GM18868 (cell line): ENCODE results near the gene SMAD6.
A peak's percentile ranks its signal among the peaks of the same experiment; 100 is the strongest.
"Not testable (repeated sequence)": the region's sequence is repeated elsewhere in the genome, so short reads cannot be mapped to it uniquely, and the experiment has no call there.

Source experiments
- ATAC-seq: cut with Tn5 transposase; IDR thresholded peaks from one replicate; pipeline ENCODE4 v1.9.1; 2021; ENCODE audit warnings: mild to moderate bottlenecking, moderate library complexity; ENCODE audit not compliant: unreplicated experiment

Gene SMAD6

DNA sequence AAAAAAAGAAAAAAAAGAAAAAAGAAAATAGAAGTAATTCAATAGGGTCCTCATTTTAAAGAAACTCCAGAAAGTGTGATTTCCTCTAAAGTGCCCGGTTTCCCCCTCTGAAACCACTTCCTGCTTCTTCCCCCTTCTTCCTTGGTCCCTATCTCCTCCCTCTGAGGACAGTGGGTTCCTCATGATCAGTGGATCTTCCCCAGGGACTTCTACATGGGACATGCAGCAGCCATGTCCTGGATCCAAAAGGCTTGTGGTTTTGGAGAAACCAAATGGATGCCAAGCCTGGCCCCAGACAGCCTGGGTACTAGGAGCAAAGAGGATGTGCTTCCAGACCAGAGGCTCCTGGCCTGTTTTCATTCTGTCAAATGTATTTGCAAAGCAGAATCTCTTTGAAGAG, 26.6 kb upstream of the SMAD6 start:
- no peak for ATAC-seq

DNA sequence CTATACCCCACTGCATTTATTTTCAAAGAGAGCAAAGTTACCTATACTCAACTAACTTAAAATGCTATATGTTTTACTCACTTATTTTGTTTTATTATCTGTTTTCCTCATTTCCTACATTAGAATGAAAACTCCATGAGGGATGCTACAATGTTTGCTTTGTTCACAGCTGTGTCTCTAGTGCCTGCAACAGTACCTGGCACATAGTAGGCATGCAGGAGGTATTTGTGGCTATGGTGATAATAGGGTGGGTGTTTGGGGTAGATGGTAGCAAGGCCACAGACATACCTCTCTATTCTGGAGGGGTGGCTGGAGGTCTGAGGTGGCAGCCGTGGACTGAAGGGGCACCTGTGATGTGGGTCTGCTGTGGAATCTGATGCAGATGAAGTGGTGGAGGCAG, 24.7 kb upstream of the SMAD6 start:
- no peak for ATAC-seq

DNA sequence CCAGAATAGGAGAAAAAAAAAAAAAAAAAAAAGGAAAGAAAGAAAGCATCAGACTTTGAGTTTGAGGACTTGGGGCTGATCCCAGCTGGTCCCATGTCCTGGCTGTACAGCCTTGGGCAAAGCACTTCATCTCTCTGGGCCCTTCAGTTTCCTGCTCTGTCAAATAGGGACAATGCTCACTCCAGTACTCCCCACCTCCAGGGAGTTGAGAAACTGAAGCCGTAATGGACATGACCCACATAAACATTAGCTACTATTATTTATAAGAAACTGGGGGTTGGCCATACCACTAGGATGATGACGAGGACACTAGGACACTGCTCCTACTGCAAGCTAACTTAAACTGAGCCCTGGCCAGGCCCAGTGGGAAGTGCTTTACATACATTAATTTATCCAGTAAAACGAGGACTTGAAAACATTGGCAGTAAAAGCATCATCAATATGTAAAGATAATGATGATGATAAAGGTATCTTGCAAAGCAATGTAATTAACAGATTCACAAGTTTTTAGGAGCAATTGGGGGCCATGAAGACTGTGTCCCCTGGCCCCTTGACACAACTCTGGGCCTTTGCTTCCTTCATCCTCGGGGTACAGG, 22.9 kb upstream of the SMAD6 start:
- ATAC-seq: no peak

DNA sequence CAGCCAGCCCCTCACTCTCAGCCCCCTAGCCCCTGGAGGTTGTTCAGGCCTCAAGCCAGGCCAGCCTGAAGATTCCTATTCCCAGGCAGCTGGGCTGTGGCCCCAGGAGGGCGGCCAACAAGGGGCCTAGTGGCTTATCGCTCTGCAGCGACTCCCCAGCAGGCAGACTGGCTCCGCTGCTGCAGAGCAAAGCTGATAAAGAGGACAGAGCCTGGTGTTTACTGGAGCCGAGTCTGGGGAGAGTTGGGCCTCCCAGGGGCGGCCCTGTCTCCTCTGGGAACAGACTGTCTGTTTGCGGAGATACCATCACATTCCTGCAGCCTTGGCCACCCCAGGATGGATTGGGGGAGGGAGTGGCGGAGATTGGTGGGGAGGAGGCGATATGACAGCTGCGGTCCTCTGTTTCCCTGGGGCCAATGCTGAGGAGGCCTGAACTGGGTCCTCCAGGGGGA, 22.4 kb upstream of the SMAD6 start:
- ATAC-seq: no peak

DNA sequence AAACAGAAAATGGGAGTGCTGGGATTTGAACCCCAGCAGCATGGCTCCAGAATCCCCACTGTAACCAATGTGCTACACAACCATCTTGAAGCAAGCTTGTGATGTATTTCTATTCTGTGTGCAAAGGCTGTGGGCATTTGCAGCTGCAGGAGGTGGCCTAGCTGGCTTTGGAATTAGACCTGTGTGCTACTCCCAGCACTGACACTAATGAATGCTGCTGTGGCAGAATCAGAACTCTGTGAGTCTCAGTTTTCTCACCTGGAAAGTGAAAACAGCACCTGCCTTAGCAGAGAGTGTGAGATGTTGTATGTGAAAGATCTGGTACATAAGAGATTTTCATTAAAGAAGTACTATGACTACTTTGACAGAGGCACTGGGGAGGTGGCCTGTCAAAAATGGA, 21.5 kb upstream of the SMAD6 start:
- no peak for ATAC-seq

DNA sequence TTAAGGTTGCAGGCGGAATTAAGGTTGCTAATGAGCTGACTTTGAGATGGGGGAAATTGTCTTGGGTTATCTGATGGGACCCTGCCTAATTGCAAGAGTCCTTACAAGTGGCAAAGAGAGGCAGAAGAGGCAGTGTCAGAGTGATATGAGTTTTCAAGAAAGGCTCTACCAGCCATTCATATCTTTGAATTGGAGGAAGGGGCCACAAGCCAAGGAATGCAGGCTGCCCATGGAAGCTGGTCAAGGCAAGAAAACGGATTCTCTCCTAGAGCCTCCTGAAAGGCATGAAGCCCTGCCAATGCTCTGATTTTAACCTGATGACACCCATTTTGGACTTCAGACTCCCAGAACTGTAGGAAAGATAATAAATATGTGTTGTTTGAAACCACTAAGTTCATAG, 20.6 kb upstream of the SMAD6 start:
- ATAC-seq: no peak

DNA sequence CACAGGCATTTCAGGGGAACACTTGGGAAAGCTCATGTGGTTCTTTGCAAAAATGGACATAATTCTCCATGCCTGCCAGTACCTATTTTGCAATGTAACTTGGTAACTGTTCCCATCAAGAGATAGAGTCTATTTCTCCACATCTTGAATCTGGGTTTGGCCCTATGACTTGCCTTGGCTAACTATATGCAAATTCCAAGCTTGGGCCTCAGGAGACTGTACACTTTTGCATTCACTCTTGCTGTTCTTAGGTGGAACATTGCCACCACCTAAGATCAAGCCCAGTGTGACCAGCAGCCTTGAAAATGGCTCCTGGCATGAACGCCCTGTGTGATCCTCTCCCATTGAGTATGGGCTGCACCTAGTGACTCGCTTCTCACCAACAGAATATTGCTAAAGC, 19.8 kb upstream of the SMAD6 start:
- no peak for ATAC-seq

DNA sequence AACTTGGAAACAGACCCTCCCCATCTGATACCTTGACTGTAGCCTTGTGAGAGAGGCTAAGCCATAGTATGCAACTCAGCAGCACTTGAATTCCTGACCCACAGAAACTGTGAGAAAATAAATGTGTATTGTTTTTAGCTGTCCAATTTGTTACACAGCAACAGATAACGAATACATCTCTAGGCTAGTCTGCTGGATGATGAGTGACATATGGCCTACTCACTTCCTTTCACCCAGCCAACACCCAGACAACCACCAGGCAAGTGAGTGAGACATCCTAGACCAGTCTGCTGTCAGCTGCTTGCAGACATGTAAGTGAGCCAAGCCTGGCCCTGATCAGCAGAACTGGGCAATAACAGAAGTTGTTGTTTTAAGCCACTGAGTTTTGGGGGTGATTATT, 19.2 kb upstream of the SMAD6 start:
- no peak for ATAC-seq

DNA sequence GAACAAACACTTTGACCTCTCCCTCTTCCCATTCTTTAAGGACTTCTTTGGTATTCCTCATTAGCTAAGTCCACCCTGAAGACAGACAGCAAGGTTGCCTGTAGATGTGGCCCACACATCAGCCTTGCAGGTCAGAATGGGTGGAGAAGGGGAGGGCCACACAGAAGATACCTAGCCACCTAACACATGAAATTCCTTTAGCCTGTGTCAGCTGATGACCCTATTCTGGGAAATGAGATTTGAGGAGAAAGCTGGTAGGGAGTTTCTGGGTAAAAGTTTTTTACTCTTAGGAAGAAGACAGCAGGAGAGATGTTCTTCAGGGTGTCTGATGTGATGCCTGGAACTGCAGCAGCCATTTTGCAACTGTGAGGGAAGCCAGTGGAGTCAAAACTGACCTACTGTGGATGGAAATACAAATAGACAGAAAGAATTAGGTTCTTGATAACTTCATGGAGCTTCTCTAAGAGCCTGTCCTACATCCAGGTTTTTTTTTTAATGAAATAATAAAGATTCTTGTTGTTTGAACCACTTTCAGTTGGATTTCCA, 17.8 kb upstream of the SMAD6 start:
- no peak for ATAC-seq

DNA sequence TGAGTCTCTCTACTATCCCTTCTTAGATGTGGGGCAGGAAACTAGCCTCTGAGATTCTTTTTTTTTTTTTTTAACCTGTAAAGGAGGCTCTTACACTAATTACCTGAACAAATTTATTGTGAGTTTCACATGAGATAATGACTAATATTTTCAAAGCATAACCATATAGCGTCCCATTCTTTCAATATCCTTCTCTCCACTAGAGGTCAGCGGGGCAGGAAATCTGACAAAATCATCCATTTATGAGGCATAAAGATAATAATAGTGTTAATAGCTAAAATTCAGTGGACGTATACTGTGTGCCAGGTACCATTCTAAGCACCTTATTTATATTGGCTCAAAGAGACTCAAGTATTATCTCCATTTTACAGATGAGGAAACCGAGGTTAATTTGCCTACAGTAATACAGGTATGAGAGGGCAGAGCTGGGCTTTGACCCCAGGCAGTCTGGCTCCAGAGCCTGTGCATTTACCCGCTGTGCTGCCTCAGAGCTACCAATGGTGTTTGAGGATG, 16.3 kb upstream of the SMAD6 start:
- no peak for ATAC-seq

DNA sequence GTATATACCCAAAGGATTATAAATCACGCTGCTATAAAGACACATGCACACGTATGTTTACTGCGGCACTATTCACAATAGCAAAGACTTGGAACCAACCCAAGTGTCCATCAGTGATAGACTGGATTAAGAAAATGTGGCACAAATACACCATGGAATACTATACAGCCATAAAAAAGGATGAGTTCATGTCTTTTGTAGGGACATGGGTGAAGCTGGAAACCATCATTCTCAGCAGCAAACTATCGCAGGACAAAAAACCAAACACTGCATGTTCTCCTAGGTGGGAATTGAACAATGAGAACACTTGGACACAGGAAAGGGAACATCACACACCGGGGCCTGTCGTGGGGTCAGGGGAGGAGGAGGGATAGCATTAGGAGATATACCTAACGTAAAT, 11.1 kb upstream of the SMAD6 start:
- not testable (repeated sequence) for ATAC-seq

DNA sequence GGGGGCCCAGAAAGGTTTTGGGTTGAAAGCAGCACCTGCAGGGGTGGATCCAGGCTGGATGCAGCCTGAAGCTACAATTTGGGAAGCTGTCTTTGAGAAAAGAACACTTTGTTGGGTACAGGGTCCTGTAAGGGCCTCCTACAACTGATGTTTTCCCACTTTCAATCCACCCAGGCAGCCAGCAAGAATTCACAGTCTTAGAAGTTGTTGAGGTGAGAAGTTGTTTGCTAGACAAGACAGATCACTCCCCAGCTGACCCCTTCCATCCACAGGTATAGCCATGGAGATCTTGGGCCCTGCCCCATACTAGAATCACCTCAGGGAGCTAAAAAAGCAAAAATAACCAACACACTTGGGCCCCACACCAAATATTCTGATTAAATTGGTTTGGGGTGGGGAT, 10.3 kb upstream of the SMAD6 start:
- ATAC-seq: no peak

DNA sequence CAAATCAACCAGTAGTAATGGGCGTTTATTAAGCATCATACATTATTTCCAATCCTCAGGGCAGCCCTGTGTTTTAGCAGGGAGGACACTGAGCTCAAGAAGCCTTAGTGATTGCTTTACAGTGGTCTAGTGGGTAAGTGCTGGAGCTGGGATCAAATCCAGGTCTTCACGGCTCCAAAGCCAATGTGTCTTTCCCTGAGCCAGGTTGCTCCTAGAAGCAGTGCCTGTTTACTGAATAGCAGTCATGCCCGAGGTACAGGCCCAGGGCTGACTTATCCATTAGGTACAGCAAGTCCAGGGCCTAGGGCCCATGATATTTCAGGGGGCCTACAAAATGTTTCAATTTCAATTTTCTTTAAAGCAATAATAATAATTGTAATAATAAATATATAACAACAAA, 9.6 kb upstream of the SMAD6 start:
- no peak for ATAC-seq

DNA sequence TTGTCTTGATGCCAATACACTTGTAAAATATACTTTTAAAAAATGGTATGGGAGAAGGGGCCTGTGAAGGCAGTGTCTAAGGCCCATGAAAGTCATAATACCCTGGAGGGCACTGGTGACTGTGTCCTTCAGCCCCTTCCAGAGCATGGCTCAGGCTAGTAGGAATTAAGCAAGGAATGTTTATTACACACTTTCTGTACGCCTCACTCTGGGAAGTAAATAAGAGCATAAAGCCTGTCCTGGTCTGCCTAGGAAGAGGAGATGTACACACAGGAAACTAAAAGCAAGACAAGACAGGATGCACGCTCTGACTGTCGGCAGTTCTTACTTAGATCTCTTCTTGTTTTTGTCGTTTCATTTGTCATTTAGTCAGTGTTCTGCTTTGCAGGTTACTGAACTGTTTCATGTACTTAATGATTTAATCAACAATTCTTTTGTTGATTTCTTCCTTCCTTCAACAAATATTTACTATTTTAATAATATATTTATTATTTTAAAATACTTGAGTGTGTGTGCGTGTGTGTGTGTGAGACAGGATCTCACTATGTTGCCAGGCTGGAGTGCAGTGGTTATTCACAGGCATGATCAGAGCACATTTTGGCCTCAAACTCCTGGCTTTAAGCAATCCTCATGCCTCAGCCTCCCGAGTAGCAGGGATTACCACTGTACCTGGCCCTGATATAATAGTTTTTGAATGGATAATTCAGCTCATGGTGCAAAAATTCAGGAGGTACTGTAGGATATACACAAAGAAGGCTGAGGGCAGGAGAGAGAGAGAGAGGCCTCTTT, 9.0 kb upstream of the SMAD6 start:
- no peak for ATAC-seq

DNA sequence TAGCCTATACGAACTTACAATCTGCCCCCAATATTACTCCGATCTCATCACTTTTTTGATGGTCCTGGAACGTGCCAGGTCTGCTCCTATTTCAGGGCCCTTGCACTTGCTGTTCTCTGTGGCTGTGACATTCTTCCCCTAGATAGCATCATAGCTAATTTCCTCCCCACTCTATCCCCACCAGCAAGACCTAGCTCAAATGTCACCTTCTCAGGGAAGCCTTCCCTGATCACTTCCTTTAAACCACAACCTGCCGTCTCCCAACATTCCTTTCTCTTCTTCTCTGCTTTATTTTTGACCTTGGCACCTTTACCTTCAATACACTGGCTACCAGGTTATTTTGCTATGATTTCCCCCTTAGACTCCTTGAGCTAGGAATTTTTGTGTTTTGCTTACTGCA, 5.3 kb upstream of the SMAD6 start:
- ATAC-seq: no peak

DNA sequence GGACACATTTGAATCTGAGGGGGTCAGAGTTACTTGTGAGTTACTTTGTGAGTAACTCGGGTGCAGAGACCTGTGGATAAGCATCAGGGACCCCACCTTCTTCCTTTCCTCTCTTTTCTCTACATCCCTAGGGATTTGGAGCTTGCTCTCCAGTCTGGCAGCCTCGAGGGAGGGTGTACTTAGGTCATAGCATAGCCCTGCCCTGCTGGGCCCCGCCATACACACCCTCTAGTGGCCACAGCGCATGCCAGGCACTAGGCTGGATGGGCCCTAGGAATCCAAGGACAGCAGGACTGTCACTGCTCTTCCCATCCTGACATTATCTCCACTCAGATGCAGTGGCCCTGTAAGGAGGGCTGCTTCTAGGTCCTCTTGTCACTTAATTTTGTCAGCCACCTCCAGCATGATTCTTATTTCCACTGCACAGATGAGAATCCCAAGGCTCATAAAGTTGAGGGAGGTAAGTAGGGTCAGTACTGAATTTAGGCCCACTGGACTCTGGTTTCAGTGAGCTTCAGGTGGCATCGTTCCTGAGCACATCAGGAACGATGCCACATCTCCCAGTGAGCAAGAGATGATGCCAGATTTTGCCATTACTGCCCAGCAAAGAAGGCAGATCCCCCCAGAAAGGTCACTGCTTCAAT, 3.6 kb upstream of the SMAD6 start:
- no peak for ATAC-seq

DNA sequence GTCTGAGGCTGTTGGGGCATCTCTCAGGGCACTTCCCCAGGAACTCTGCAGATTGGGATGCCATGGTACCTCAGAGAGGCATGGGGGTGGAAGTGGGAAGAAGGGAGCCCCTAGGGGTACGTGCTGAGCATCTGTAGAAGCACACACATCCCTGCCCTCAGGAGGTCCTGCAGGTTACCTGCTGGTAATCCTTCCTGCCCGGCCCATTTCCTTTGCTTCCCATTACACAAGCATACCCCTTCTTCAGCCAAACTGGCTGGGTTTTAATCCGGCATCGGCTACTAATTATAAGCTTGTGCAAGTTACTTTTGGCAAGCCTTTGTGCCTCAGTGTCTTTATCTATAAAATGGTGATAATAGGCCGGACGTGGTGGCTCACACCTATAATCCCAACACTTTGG, 3.1 kb upstream of the SMAD6 start:
- no peak for ATAC-seq

DNA sequence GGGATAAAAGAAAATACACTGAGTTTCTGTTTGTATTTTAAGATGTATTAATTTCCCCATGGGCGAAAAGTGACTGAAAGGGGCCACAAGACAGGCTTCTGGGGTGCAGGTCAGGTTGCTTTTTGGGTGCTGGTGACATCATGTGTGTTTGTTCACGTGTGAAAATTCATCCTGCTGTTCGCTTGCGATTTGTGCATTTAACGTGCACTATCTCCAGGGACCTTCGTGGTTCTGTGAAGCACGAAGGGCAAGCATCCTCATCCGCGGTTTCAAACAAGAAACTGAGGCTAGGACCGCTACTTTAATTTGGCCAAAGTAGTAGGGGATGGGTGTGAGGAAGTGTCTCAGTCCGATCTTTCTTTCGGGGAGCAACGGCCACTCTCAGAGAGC, 1.6 kb upstream of the SMAD6 start:
- ATAC-seq: no peak

DNA sequence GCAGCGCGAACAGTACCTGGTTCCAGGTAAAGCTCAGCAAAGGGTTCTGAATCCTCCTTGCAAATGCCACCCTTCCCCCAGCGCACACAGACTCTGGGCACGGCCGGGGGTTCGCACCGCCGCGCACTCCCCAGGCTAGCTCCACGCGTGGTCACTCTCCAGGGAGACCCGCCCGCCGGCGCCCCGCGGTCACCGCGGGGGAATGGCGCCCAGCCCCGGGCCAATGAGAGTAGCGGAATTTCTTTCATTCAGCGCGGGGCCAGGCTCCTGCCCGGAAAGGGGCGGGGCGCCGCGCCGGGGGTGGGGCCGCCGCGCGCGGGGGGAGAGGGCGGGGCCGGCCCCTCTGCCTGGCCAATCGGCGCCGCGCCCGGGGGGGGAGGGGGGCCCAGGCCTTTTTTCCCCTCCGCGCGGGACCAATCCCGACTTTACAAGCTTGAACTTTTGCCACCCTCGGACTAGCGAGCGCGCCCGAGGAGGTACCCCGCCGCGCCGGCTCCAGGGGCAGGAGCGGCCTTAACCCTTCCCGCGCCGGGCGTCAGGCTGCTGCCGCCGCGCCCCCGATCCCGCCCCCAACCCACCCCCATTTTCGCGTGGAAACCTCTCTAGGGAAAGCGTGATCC, 1.1 kb upstream of the SMAD6 start:
- ATAC-seq: peak; percentile 69

DNA sequence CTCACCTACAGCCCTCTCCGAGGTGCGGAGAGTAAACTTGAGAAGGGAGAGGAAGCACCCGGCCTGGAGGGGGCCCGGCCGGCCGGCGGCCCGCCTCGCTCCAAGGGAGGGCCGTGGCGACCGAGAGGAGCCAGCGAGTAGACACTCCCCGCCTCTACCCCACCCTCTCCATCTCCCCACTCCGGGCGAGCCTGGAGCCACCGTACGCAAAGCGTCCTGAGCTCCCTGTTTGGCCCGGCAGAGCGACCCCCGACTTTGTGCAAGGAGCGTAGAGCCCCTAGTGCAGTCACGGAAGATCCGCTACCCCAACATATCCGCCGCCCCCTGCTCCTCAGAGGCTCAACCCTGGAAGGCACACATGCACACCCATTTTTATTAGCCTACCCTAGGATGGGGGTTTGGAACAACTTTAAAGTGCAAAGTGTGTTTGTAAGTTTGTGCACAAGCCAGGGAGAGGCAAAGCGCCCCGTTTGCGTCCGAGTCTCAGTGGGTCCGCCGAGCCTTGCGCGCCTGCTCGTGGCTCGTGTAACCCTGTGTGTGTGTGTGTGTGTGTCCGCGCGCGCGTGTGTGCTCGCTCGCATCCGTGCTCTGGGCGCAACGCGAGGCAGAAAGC, 508 bp upstream of the SMAD6 start:
- ATAC-seq: peak; percentile 11
